HEK293T (cell line): ENCODE data around the gene METTL5.

Source experiments
- FOXA1 ChIP-seq: fragments of 450-650 bp; IDR thresholded peaks from 2 replicates; pipeline ENCODE4 v1.6.1; 2016; ENCODE audit warnings: mild to moderate bottlenecking
- ZNF384 ChIP-seq: fragments of 450-650 bp; IDR thresholded peaks from 2 replicates; pipeline ENCODE4 v1.6.1; 2016

DNA sequence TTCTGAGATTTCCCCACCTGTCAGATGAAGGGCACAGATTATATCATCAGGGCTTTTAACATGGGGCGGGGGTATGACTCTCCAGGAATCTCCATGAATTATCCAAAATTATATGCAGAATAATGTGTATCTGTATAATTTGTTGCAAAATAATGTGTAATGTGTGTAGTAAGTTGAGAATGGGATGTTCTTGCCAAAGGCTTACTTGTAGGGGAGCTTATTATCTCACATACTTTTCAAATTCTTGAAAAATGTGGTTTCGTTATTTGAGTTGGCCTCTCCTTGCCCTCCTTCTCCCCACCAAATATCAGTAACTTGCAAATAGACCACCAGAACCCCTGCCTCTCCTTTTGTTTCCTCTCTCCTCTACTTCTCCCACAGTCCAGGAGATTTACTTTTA, 38.1 kb upstream of the METTL5 start:
- TF ChIP-seq FOXA1 = no peak
- TF ChIP-seq ZNF384 = no peak
